ENCODE results near the gene CDHR2. TPM values are rescaled to one million over a fixed set of nuclear protein-coding genes. Genes with fewer than 3 reads are reported as not detected.

CDHR2 gene
- total RNA-seq, 1 donor from 2014 or later = 1.1 TPM

- intact Hi-C loops (cut with micrococcal nuclease) = loop anchor here (1.0 kb wide), 1 partner anchor 17 kb away; the partner anchor contains the start of gene TSPAN17
Observed at GRCh38 chr5:176630681-176631222, 81.6 kb downstream of the CDHR2 start.

- intact Hi-C loops (cut with micrococcal nuclease) = no loop called here
Observed at GRCh38 chr5:176631383-176632200, 82.5 kb downstream of the CDHR2 start.

- intact Hi-C loops (cut with micrococcal nuclease) = no loop called here
Observed at GRCh38 chr5:176632745-176633144, 83.6 kb downstream of the CDHR2 start.

- intact Hi-C loops (cut with micrococcal nuclease) = no loop called here
Observed at GRCh38 chr5:176633598-176633997, 84.5 kb downstream of the CDHR2 start.

- intact Hi-C loops (cut with micrococcal nuclease) = no loop called here
Observed at GRCh38 chr5:176636426-176636825, 87.3 kb downstream of the CDHR2 start.

- intact Hi-C loops (cut with micrococcal nuclease) = no loop called here
Observed at GRCh38 chr5:176637556-176637955, 88.4 kb downstream of the CDHR2 start.

- intact Hi-C loops (cut with micrococcal nuclease) = no loop called here
Observed at GRCh38 chr5:176638437-176638836, 89.3 kb downstream of the CDHR2 start.

GRCh38 chr5:176639208-176639607, 90.1 kb downstream of the CDHR2 start:
- intact Hi-C loops (cut with micrococcal nuclease) = no loop called here

- intact Hi-C loops (cut with micrococcal nuclease) = no loop called here
Observed at GRCh38 chr5:176639981-176640380, 90.8 kb downstream of the CDHR2 start.

- intact Hi-C loops (cut with micrococcal nuclease) = no loop called here
Observed at GRCh38 chr5:176640616-176641015, 91.5 kb downstream of the CDHR2 start.

GRCh38 chr5:176642675-176643490, 93.7 kb downstream of the CDHR2 start:
- intact Hi-C loops (cut with micrococcal nuclease) = no loop called here

GRCh38 chr5:176643491-176644219, 94.5 kb downstream of the CDHR2 start:
- intact Hi-C loops (cut with micrococcal nuclease) = no loop called here

- intact Hi-C loops (cut with micrococcal nuclease) = no loop called here
Observed at GRCh38 chr5:176644294-176644693, 95.2 kb downstream of the CDHR2 start.

- intact Hi-C loops (cut with micrococcal nuclease) = no loop called here
Observed at GRCh38 chr5:176644878-176645670, 95.9 kb downstream of the CDHR2 start.

Other genes with a start within 250 kb of the CDHR2 start
- 46.4 and 50.0 TPM in 2 replicates for gene KIAA1191, start 187.6 kb upstream of the CDHR2 start, total RNA-seq
- gene ARL10, start 183.9 kb upstream of the CDHR2 start, total RNA-seq = 6.4 and 6.5 TPM in 2 replicates
- gene NOP16, start 160.7 kb upstream of the CDHR2 start, total RNA-seq = 40.2 and 47.8 TPM in 2 replicates
- 105 and 111 TPM in 2 replicates for gene HIGD2A, start 160.6 kb upstream of the CDHR2 start, total RNA-seq
- 63.9 and 71.9 TPM in 2 replicates for gene CLTB, start 132.8 kb upstream of the CDHR2 start, total RNA-seq
- gene FAF2, start 101.0 kb upstream of the CDHR2 start, total RNA-seq = 39.2 and 42.5 TPM in 2 replicates
- 105 and 107 TPM in 2 replicates for gene RNF44, start 11.9 kb upstream of the CDHR2 start, total RNA-seq
- gene GPRIN1, start 60.8 kb downstream of the CDHR2 start, total RNA-seq = 2.1 and 2.4 TPM in 2 replicates
- gene SNCB, start 81.2 kb downstream of the CDHR2 start, total RNA-seq = not detected in 2 replicates
- not detected in 2 replicates for gene EIF4E1B, start 81.3 kb downstream of the CDHR2 start, total RNA-seq
- gene TSPAN17, start 98.1 kb downstream of the CDHR2 start, total RNA-seq = 39.8 and 42.8 TPM in 2 replicates

Data from T-helper 2 cell treated with Interferon-gamma antibody and Interleukin-4, amounts not matched to agents 100 ng/mL and 5 ng/mL, for 36 hours (primary cell).